Measurements from ENCODE around the gene MRM1. TPM values are rescaled to one million over a fixed set of nuclear protein-coding genes. Genes with fewer than 3 reads are reported as not detected.

MRM1 gene
- 3.4 and 5.2 TPM in 2 replicates for total RNA-seq

GRCh38 chr17:36601303-36602029, at the start of gene MRM1:
Gene MRM1, plus strand, starts transcription at chr17:36601583. Its CDS starts 228 bp downstream, at chr17:36601811.

GRCh38 chr17:36591434-36592315, 9.7 kb upstream of the MRM1 start, which contains the start of gene DHRS11:
Gene DHRS11, plus strand, starts transcription at chr17:36591879. Its CDS starts 131 bp downstream, at chr17:36592010.

Other genes with a start within 250 kb of the MRM1 start
- gene TBC1D3H, start 213.1 kb upstream of the MRM1 start, total RNA-seq, result not detected in 2 replicates
- gene ZNHIT3, start 114.9 kb upstream of the MRM1 start, total RNA-seq, result 23.7 and 26.3 TPM in 2 replicates
- 27.4 and 28.0 TPM in 2 replicates for gene MYO19, start 66.7 kb upstream of the MRM1 start, total RNA-seq
- gene PIGW, start 66.6 kb upstream of the MRM1 start, total RNA-seq, result 2.3 and 2.9 TPM in 2 replicates
- 67.4 and 69.3 TPM in 2 replicates for gene GGNBP2, start 56.7 kb upstream of the MRM1 start, total RNA-seq
- gene DHRS11, start 9.7 kb upstream of the MRM1 start, total RNA-seq, result 5.0 and 5.7 TPM in 2 replicates